D721Med (cell line): Measurements from ENCODE around the gene GNPAT.

Experiments
- DNase-seq: peaks from one replicate; pipeline ENCODE4 v3.0.0; 2011; ENCODE audit warnings: low spot score; ENCODE audit not compliant: insufficient read length
- FAIRE-seq: peaks from 2 replicates; lab custom pipeline; 2011; peaks lifted over from hg19 to GRCh38; lab: Jason Lieb, UNC
- CTCF ChIP-seq: IDR thresholded peaks from 2 replicates; pipeline ENCODE4 v1.5.1; 2012; ENCODE audit warnings: mild to moderate bottlenecking, control low read depth; ENCODE audit not compliant: insufficient read depth; ENCODE audit errors: missing control alignments

Gene GNPAT

GRCh38 chr1:231326248-231326647, 85.2 kb downstream of the GNPAT start:
- no peak for TF ChIP-seq CTCF
- DNase-seq (no peak), FAIRE-seq (peak; percentile 63)
